HG03039 (cell line): ENCODE measurements around the gene KRT10.
A peak's percentile ranks its signal among the peaks of the same experiment; 100 is the strongest.
"Not testable (repeated sequence)": the region's sequence is repeated elsewhere in the genome, so short reads cannot be mapped to it uniquely, and the experiment has no call there.

ENCODE experiments used
- ATAC-seq: cut with Tn5 transposase; IDR thresholded peaks from one replicate; pipeline ENCODE4 v1.9.1; 2021; ENCODE audit warnings: mild to moderate bottlenecking, moderate library complexity; ENCODE audit not compliant: unreplicated experiment

KRT10 gene

GRCh38 chr17:40833882-40834281 lies 11.5 kb upstream of the KRT10 start:
- ATAC-seq = no peak

- no peak for ATAC-seq
These were observed 10.4 kb upstream of the KRT10 start for GRCh38 chr17:40832840-40833239.

GRCh38 chr17:40830085-40830776 lies 7.8 kb upstream of the KRT10 start:
- ATAC-seq = no peak

- ATAC-seq = no peak
These were observed 6.1 kb upstream of the KRT10 start for GRCh38 chr17:40828454-40829044.

GRCh38 chr17:40827746-40828453 lies 5.5 kb upstream of the KRT10 start:
- no peak for ATAC-seq

GRCh38 chr17:40825599-40825998 lies 3.2 kb upstream of the KRT10 start:
- no peak for ATAC-seq

GRCh38 chr17:40824015-40824832 lies 1.8 kb upstream of the KRT10 start:
- ATAC-seq = no peak

- ATAC-seq = no peak
These were observed 878 bp downstream of the KRT10 start for GRCh38 chr17:40821536-40821935.

- no peak for ATAC-seq
These were observed 2.1 kb downstream of the KRT10 start for GRCh38 chr17:40820228-40820838.

GRCh38 chr17:40819528-40820125 lies 2.8 kb downstream of the KRT10 start:
- ATAC-seq = no peak

- peak; percentile 80 for ATAC-seq
These were observed 3.5 kb downstream of the KRT10 start for GRCh38 chr17:40818733-40819527.

GRCh38 chr17:40818343-40818732 lies 4.1 kb downstream of the KRT10 start:
- no peak for ATAC-seq

- no peak for ATAC-seq
These were observed 5.2 kb downstream of the KRT10 start for GRCh38 chr17:40817103-40817682.

GRCh38 chr17:40816569-40816968 lies 5.8 kb downstream of the KRT10 start:
- no peak for ATAC-seq

GRCh38 chr17:40815381-40815780 lies 7.0 kb downstream of the KRT10 start:
- ATAC-seq = no peak

GRCh38 chr17:40814657-40815056 lies 7.8 kb downstream of the KRT10 start:
- not testable (repeated sequence) for ATAC-seq

GRCh38 chr17:40813804-40814203 lies 8.6 kb downstream of the KRT10 start:
- no peak for ATAC-seq

- no peak for ATAC-seq
These were observed 9.8 kb downstream of the KRT10 start for GRCh38 chr17:40812639-40813038.

- no peak for ATAC-seq
These were observed 11.9 kb downstream of the KRT10 start for GRCh38 chr17:40810494-40810893.
